Panc1 (cell line): ENCODE results near the gene PTPRJ. TPM values are rescaled to one million over a fixed set of nuclear protein-coding genes. Genes with fewer than 3 reads are reported as not detected.

ENCODE experiments used
- ATAC-seq: fragments of 200-7000 bp; cut with Tn5 transposase; 2 replicates; pipeline ENCODE4 v1.9.1; 2020; ENCODE audit warnings: mild to moderate bottlenecking, moderate library complexity
- BruUV-seq: library from RNA; stranded (reverse); fragments of 400-500 nt; replicated peaks from 2 replicates; lab custom pipeline; 2021; lab: Mats Ljungman, UMichigan
- CTCF ChIA-PET: fragments of 300-600 bp; sonication (Branson Sonifier 250); formaldehyde crosslinking; loops from one replicate; lab custom pipeline; 2022; ENCODE audit warnings: antibody characterized with exemption; lab: Charles Lee
- POLR2A ChIA-PET: fragments of 300-600 bp; sonication (Branson Sonifier 250); formaldehyde crosslinking; loops from one replicate; lab custom pipeline; 2022; ENCODE audit warnings: antibody characterized with exemption; lab: Charles Lee
- DNase-seq: peaks from one replicate; pipeline ENCODE4 v3.0.0-alpha.2; 2010; ENCODE audit warnings: low read depth, low spot score
- H3K27ac ChIP-seq: 2 replicates; pipeline ENCODE4 v1.5.1; 2011; ENCODE audit warnings: mild to moderate bottlenecking, low read length, inconsistent platforms
- H3K27me3 ChIP-seq: fragments of 200-500 bp; sonication (Bioruptor generic); 2 replicates; pipeline ENCODE4 v1.6.0; 2014; ENCODE audit warnings: low read length, inconsistent platforms; ENCODE audit not compliant: control insufficient read depth, insufficient read depth
- H3K36me3 ChIP-seq: fragments of 200-500 bp; sonication (Bioruptor generic); 2 replicates; pipeline ENCODE4 v1.5.1; 2014; ENCODE audit warnings: inconsistent platforms, mild to moderate bottlenecking, low read length, moderate library complexity; ENCODE audit not compliant: control insufficient read depth, insufficient read depth
- H3K4me1 ChIP-seq: 2 replicates; pipeline ENCODE4 v1.5.1; 2011; ENCODE audit warnings: inconsistent platforms, mild to moderate bottlenecking, low read length, moderate library complexity; ENCODE audit not compliant: control insufficient read depth, insufficient read depth
- H3K4me3 ChIP-seq, 2 experiments: 2 replicates each; pipeline ENCODE4 v1.5.1; 2011 to 2012; ENCODE audit warnings: low read depth in 2 of 2, low read length in 2 of 2, mild to moderate bottlenecking in 2 of 2, inconsistent platforms in 1 of 2, moderate library complexity in 1 of 2
- H3K9me3 ChIP-seq: fragments of 200-500 bp; sonication (Bioruptor generic); 2 replicates; pipeline ENCODE4 v1.5.1; 2014; ENCODE audit warnings: low read depth, mild to moderate bottlenecking, inconsistent platforms, low read length, moderate library complexity; ENCODE audit not compliant: control insufficient read depth, insufficient read depth
- CTCF ChIP-seq: fragments of 450-650 bp; IDR thresholded peaks from 2 replicates; pipeline ENCODE4 v1.5.1; 2017; ENCODE audit warnings: mild to moderate bottlenecking
- POLR2AphosphoS5 ChIP-seq: IDR thresholded peaks from 2 replicates; pipeline ENCODE4 v1.6.1; 2012; ENCODE audit warnings: mild to moderate bottlenecking, low read depth, low read length, moderate library complexity
- SIN3A ChIP-seq: IDR thresholded peaks from 2 replicates; pipeline ENCODE4 v1.6.1; 2012; ENCODE audit warnings: low read depth, mild to moderate bottlenecking, low read length, moderate library complexity, borderline replicate concordance; ENCODE audit not compliant: insufficient read depth
- TCF7L2 ChIP-seq: IDR thresholded peaks from 2 replicates; pipeline ENCODE4 v1.6.1; 2011; ENCODE audit warnings: mild to moderate bottlenecking, low read depth, low read length, inconsistent platforms
- in situ Hi-C: cut with HindIII; loops from 2 replicates; pipeline ENCODE4 v1.10.0; 2016; ENCODE audit warnings: low sequenced_read_pairs, low pct_unique_long_range_greater_than_20kb
- intact Hi-C: fragments of 100-400 bp; cut with micrococcal nuclease; formaldehyde crosslinking; loops from one replicate; pipeline ENCODE4 v1.10.0; 2022; ENCODE audit not compliant: unreplicated experiment
- total RNA-seq: library from RNA; stranded (reverse); gene quantifications from one replicate; pipeline ENCODE4 v1.2.1, GENCODE V29; 2021; ENCODE audit not compliant: unreplicated experiment
- TF ChIP-seq, protein P1 (sequence below), 2 experiments: IDR thresholded peaks; 2 replicates each; pipeline ENCODE4 v1.6.1; 2011 to 2012; ENCODE audit warnings: low read depth in 2 of 2, control low read depth in 1 of 2, low read length in 1 of 2, mild to moderate bottlenecking in 1 of 2, moderate library complexity in 1 of 2; ENCODE audit not compliant: insufficient read depth in 1 of 2

The PTPRJ gene
- total RNA-seq, 1 experiment from 2014 or later = 73.6 TPM

DNA sequence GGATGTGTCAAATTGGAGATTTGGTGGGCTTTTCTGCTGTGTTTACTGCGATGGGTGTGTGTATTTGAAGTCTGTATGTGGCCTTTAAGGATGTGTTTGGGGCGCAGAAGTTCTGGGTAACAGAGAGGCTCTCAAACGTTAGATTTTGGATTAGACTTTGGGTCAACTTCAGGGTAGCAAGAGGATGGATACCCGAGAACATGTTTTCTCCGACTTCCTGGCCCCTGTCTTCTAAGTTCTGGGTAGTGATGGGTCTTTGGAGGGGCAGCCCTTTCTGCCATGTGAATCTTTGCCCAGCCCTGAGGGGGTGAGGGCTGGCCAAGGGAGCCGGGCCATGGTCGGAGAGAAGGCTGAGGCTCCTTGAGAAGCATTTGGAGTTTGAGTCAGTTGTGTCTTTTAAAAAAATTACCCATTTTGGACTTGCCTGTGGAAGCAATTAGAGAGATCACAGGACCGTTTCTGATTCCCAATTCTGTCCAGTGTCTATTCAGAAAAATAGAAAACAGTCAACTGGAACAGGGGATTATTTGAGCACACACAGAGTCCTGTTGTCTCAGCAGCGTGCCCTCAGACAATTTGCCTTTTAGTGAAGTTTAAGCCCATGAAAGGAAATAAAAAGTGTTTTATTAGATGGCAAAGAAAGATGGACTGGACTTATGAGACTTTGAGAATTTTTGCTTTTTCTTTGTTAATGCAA lies 114.4 kb downstream of the PTPRJ start:
- Histone ChIP-seq H3K4me3 (no peak overlapping the region), H3K27ac (no peak overlapping the region), H3K4me1 (peaks cover 37% of the 10 kb centered on the region), H3K27me3 (no peaks in the 10 kb centered on the region), H3K9me3 (no peaks in the 10 kb centered on the region), H3K36me3 (no peaks in the 10 kb centered on the region)
- no TSS peak for BruUV-seq
- TF ChIP-seq SIN3A (no peak), CTCF (no peak), TCF7L2 (no peak), POLR2AphosphoS5 (no peak)
- TF ChIP-seq, protein P1, sequence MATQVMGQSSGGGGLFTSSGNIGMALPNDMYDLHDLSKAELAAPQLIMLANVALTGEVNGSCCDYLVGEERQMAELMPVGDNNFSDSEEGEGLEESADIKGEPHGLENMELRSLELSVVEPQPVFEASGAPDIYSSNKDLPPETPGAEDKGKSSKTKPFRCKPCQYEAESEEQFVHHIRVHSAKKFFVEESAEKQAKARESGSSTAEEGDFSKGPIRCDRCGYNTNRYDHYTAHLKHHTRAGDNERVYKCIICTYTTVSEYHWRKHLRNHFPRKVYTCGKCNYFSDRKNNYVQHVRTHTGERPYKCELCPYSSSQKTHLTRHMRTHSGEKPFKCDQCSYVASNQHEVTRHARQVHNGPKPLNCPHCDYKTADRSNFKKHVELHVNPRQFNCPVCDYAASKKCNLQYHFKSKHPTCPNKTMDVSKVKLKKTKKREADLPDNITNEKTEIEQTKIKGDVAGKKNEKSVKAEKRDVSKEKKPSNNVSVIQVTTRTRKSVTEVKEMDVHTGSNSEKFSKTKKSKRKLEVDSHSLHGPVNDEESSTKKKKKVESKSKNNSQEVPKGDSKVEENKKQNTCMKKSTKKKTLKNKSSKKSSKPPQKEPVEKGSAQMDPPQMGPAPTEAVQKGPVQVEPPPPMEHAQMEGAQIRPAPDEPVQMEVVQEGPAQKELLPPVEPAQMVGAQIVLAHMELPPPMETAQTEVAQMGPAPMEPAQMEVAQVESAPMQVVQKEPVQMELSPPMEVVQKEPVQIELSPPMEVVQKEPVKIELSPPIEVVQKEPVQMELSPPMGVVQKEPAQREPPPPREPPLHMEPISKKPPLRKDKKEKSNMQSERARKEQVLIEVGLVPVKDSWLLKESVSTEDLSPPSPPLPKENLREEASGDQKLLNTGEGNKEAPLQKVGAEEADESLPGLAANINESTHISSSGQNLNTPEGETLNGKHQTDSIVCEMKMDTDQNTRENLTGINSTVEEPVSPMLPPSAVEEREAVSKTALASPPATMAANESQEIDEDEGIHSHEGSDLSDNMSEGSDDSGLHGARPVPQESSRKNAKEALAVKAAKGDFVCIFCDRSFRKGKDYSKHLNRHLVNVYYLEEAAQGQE (IDR thresholded peaks at IDR 0.05; ENCODE audit: insufficient read depth in 1 of 2, low read depth in 2 of 2, low read length in 1 of 2) = no peak
- no peak for ATAC-seq
- DNase-seq = no peak
- in situ Hi-C loops (no loop called here), intact Hi-C loops (no loop called here)
- CTCF ChIA-PET = interaction anchor here (0.6 kb wide), 1 partner anchor 17 kb away, joined by 7 read pairs; no protein-coding TSS in a partner anchor
- POLR2A ChIA-PET = interaction anchor here (0.6 kb wide), 1 partner anchor 36 kb away, joined by 12 read pairs; no protein-coding TSS in a partner anchor

DNA sequence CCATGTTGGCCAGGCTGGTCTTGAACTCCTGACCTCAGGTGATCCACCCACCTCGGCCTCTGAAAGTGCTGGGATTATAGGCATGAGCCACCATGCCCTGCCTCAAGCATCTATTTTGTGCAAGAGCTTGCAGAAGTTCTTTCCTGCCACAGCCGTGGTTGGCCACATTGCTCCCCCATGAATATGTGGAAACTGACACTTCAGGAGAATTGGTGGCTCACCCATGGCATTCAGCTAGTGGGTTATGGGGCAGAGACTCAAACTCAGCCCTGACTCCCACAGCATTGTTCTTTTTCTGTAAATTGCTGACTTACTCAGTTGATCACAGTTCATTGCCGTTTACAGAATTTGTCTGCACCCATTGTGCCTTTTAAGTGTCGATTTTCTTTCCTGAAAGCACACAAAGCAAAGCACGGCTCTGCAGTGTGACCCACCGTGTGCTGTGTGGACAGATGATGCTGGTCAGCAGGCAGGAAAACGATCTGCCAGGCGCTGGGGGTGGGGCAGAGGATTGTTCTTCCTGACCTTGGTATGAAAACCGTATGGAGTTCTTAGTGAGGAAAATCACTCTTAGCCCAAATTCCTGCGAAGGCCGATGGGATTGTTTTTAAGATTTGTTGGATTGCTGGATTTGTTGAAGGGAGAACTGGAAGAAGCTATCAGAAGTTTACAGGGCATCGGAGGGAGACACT lies 115.6 kb downstream of the PTPRJ start:
- BruUV-seq = no TSS peak
- POLR2A ChIA-PET = no interaction called here
- in situ Hi-C loops (no loop called here), intact Hi-C loops (no loop called here)
- Histone ChIP-seq H3K9me3 (no peaks in the 10 kb centered on the region), H3K27me3 (no peaks in the 10 kb centered on the region), H3K36me3 (no peaks in the 10 kb centered on the region), H3K27ac (peak overlapping the region; percentile 42), H3K4me1 (peaks cover 31% of the 10 kb centered on the region), H3K4me3 (no peak overlapping the region)
- TF ChIP-seq TCF7L2 (no peak), CTCF (no peak), SIN3A (no peak), POLR2AphosphoS5 (no peak)
- TF ChIP-seq, protein P1 (IDR thresholded peaks at IDR 0.05; ENCODE audit: insufficient read depth in 1 of 2, low read depth in 2 of 2, low read length in 1 of 2) = no peak
- no peak for ATAC-seq
- CTCF ChIA-PET = no interaction called here
- DNase-seq = no peak
